HepG2 (cell line): ENCODE results near the gene PRSS36. TPM values are rescaled to one million over a fixed set of nuclear protein-coding genes. Genes with fewer than 3 reads are reported as not detected.
A peak's percentile ranks its signal among the peaks of the same experiment; 100 is the strongest.

Experiments used
- CBFB ChIP-seq: sonication (generic); formaldehyde crosslinking; IDR thresholded peaks from 2 replicates; pipeline ENCODE4 v1.4.0; 2020; ENCODE audit warnings: missing genetic modification reagents
- CREBL2 ChIP-seq: sonication (generic); formaldehyde crosslinking; IDR thresholded peaks from 2 replicates; pipeline ENCODE4 v1.8.1; 2023; ENCODE audit warnings: missing genetic modification reagents, mild to moderate bottlenecking, borderline replicate concordance
- CTCF ChIP-seq: sonication (generic); formaldehyde crosslinking; IDR thresholded peaks from 2 replicates; pipeline ENCODE4 v1.5.0; 2020; ENCODE audit warnings: mild to moderate bottlenecking, missing genetic modification reagents, moderate library complexity
- HNRNPK ChIP-seq: fragments of 200-400 bp; formaldehyde crosslinking; IDR thresholded peaks from 2 replicates; pipeline ENCODE4 v1.6.1; 2018; ENCODE audit warnings: low read length, low read depth, moderate library complexity, mild to moderate bottlenecking; ENCODE audit not compliant: poor library complexity, severe bottlenecking
- IRX3 ChIP-seq: sonication (generic); formaldehyde crosslinking; IDR thresholded peaks from 2 replicates; pipeline ENCODE4 v1.8.1; 2023; ENCODE audit warnings: mild to moderate bottlenecking, low read depth, missing genetic modification reagents, borderline replicate concordance
- NFAT5 ChIP-seq: sonication (generic); formaldehyde crosslinking; IDR thresholded peaks from 2 replicates; pipeline ENCODE4 v1.4.0; 2020; ENCODE audit warnings: missing genetic modification reagents
- RAD21 ChIP-seq: fragments of 450-650 bp; formaldehyde crosslinking; IDR thresholded peaks from 2 replicates; pipeline ENCODE4 v1.5.0; 2020; ENCODE audit warnings: mild to moderate bottlenecking
- SMAD9 ChIP-seq: sonication (generic); formaldehyde crosslinking; IDR thresholded peaks from 2 replicates; pipeline ENCODE4 v1.5.1; 2020; ENCODE audit warnings: mild to moderate bottlenecking, missing genetic modification reagents
- SRSF9 ChIP-seq: fragments of 200-400 bp; formaldehyde crosslinking; IDR thresholded peaks from 2 replicates; pipeline ENCODE4 v1.6.1; 2018; ENCODE audit warnings: borderline replicate concordance, mild to moderate bottlenecking, low read depth, low read length; ENCODE audit not compliant: insufficient read depth, poor library complexity, severe bottlenecking
- TBP ChIP-seq: sonication (generic); formaldehyde crosslinking; IDR thresholded peaks from 2 replicates; pipeline ENCODE4 v1.5.0; 2020; ENCODE audit warnings: missing genetic modification reagents
- TCF7 ChIP-seq: sonication (generic); IDR thresholded peaks from 2 replicates; pipeline ENCODE4 v1.6.1; 2016; ENCODE audit warnings: antibody characterized with exemption, low read depth
- ZBTB20 ChIP-seq: sonication (generic); formaldehyde crosslinking; IDR thresholded peaks from 2 replicates; pipeline ENCODE4 v1.8.1; 2023; ENCODE audit warnings: missing genetic modification reagents, low read depth, mild to moderate bottlenecking, borderline replicate concordance
- ZMAT3 ChIP-seq: sonication (generic); formaldehyde crosslinking; conservative IDR thresholded peaks from 2 replicates; pipeline ENCODE4 v1.7.0; 2021; ENCODE audit warnings: missing genetic modification reagents
- ZNF333 ChIP-seq: sonication (generic); formaldehyde crosslinking; IDR thresholded peaks from 2 replicates; pipeline ENCODE4 v1.4.0; 2020; ENCODE audit warnings: mild to moderate bottlenecking, missing genetic modification reagents, borderline replicate concordance
- ZNF746 ChIP-seq: sonication (generic); formaldehyde crosslinking; IDR thresholded peaks from 2 replicates; pipeline ENCODE4 v1.8.0; 2022; ENCODE audit warnings: mild to moderate bottlenecking, missing genetic modification reagents
- ZNF776 ChIP-seq: sonication (generic); formaldehyde crosslinking; IDR thresholded peaks from 2 replicates; pipeline ENCODE4 v1.4.0; 2020; ENCODE audit warnings: mild to moderate bottlenecking, missing genetic modification reagents
- ZNF891 ChIP-seq: sonication (generic); formaldehyde crosslinking; IDR thresholded peaks from 2 replicates; pipeline ENCODE4 v1.5.0; 2020; ENCODE audit warnings: mild to moderate bottlenecking, missing genetic modification reagents
- polyA plus RNA-seq, 8 experiments: library from polyadenylated mRNA; depleted of rRNA in 3 of 8; stranded (reverse) in 7 of 8; unstranded in 1 of 8; fragments of >200 nt; fragmentation: Illumina TruSeq in 4 of 8; extraction: Trizol in 4 of 8; gene quantifications; 2 replicates each; pipeline versions ENCODE4 v1.2.1 to v1.2.3, GENCODE V29; 2011 to 2016; ENCODE audit warnings: low read depth in 4 of 8, missing spikeins in 1 of 8, mixed read lengths in 1 of 8; ENCODE audit not compliant: insufficient read depth in 1 of 8
- total RNA-seq, 5 experiments: library from RNA; depleted of rRNA; stranded (reverse); fragments of >200 nt; fragmentation: Illumina TruSeq; extraction: Trizol; gene quantifications; 2 replicates each; pipeline ENCODE4 v1.2.3, GENCODE V29; 2016; ENCODE audit warnings: low read depth in 1 of 5
- TF ChIP-seq, protein P1 (sequence below): sonication (generic); formaldehyde crosslinking; IDR thresholded peaks from 2 replicates; pipeline ENCODE4 v1.5.1; 2020; ENCODE audit warnings: mild to moderate bottlenecking, missing genetic modification reagents
- TF ChIP-seq, protein P2 (sequence below): sonication (generic); formaldehyde crosslinking; IDR thresholded peaks from 2 replicates; pipeline ENCODE4 v1.4.0; 2020; ENCODE audit warnings: missing genetic modification reagents

PRSS36 gene
- total and polyA plus RNA-seq, 2 of the 13 experiments (the other 11 are each of a cell fraction or from before 2014, with no cell fraction given) = 1.5 to 2.1 TPM

DNA sequence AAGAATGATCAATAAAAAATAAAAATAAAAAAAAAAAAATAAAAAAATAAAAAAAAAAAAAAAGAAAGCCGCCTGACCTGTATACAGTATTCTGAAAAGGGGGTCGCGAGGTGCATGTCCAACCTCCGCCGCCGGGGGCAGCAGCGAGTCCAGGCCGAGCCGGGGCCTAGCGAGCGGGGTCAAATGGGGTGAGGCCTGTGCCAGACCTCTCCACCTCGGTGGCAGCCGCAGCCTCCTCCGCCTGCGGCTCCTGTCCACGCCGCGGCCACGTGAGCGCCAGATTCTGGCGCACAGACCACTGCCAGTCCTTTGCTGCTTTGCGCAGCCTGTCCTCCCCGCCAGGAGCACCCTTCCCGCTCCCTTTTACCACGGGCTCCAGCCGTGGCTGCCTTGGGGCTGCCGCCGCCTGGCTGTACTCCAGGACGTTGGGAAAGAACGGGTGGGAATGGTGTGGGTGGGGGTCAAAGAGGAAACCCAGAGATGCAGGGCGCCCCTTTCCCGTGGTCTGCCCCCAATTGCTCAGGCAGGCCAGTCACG is 44.1 kb downstream of the PRSS36 start (continued):
- peak; percentile 96; the same call in 1 of the 2 replicates for TF ChIP-seq ZBTB20
- peak; percentile 96 for TF ChIP-seq CBFB (CRISPR knock-in tag)
- peak; percentile 94; the same call in 1 of the 2 replicates for TF ChIP-seq SMAD9
- peak; percentile 91 for TF ChIP-seq NFAT5 (CRISPR knock-in tag)
- peak; percentile 83 for TF ChIP-seq HNRNPK
- TF ChIP-seq, protein P1, sequence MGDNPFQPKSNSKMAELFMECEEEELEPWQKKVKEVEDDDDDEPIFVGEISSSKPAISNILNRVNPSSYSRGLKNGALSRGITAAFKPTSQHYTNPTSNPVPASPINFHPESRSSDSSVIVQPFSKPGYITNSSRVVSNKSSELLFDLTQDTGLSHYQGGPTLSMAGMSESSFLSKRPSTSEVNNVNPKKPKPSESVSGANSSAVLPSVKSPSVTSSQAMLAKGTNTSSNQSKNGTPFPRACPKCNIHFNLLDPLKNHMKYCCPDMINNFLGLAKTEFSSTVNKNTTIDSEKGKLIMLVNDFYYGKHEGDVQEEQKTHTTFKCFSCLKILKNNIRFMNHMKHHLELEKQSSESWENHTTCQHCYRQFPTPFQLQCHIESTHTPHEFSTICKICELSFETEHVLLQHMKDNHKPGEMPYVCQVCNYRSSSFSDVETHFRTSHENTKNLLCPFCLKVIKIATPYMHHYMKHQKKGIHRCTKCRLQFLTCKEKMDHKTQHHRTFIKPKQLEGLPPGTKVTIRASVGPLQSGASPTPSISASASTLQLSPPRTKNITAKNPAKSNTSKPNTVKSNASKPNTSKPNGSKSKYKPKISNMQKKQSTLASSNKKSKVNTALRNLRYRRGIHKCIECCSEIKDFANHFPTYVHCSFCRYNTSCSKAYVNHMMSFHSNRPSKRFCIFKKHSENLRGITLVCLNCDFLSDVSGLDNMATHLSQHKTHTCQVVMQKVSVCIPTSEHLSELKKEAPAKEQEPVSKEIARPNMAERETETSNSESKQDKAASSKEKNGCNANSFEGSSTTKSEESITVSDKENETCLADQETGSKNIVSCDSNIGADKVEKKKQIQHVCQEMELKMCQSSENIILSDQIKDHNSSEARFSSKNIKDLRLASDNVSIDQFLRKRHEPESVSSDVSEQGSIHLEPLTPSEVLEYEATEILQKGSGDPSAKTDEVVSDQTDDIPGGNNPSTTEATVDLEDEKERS (CRISPR knock-in tag) = peak; percentile 96
- peak; percentile 82 for TF ChIP-seq CTCF
- peak; percentile 98 for TF ChIP-seq ZNF333 (CRISPR knock-in tag)
- TF ChIP-seq, protein P2, sequence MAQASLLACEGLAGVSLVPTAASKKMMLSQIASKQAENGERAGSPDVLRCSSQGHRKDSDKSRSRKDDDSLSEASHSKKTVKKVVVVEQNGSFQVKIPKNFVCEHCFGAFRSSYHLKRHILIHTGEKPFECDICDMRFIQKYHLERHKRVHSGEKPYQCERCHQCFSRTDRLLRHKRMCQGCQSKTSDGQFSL (CRISPR knock-in tag) = peak; percentile 80
- peak; percentile 93; the same call in 1 of the 2 replicates for TF ChIP-seq TBP (CRISPR knock-in tag)
- TF ChIP-seq SRSF9 = no peak
- peak; percentile 87 for TF ChIP-seq RAD21 (CRISPR knock-in tag)
- TF ChIP-seq ZNF746 (CRISPR knock-in tag) = peak; percentile 94
- TF ChIP-seq ZNF776 = peak; percentile 97
- peak; percentile 86 for TF ChIP-seq ZNF891 (CRISPR knock-in tag)
- peak; percentile 68; the same call in 1 of the 2 replicates for TF ChIP-seq CREBL2 (CRISPR knock-in tag)
- no peak for TF ChIP-seq TCF7
- TF ChIP-seq ZMAT3 = peak; percentile 99
- TF ChIP-seq IRX3 (CRISPR knock-in tag) = peak; percentile 93; the same call in 1 of the 2 replicates
